WTC11 (cell line): ENCODE results near the gene FHOD3. TPM values are rescaled to one million over a fixed set of nuclear protein-coding genes. Genes with fewer than 3 reads are reported as not detected.
A peak's percentile ranks its signal among the peaks of the same experiment; 100 is the strongest.

ENCODE experiments used
- ATAC-seq: fragments of 200-7000 bp; cut with Tn5 transposase; 2 replicates; pipeline ENCODE4 v1.10.0; 2021; ENCODE audit warnings: mild to moderate bottlenecking, moderate library complexity
- CTCF ChIA-PET: fragments of 300-600 bp; sonication (Branson Sonifier 250); formaldehyde crosslinking; loops from one replicate; lab custom pipeline; 2021; ENCODE audit warnings: antibody characterized with exemption; lab: Charles Lee
- POLR2A ChIA-PET: fragments of 350-600 bp; sonication (Branson Sonifier 250); formaldehyde crosslinking; loops from one replicate; lab custom pipeline; 2021; ENCODE audit warnings: antibody characterized with exemption; lab: Charles Lee
- DNase-seq: peaks from one replicate; pipeline ENCODE4 v3.0.0; 2021; ENCODE audit warnings: low spot score
- H3K27ac Mint-ChIP-seq: 2 replicates; pipeline ENCODE4 v1.8.0; 2021; ENCODE audit warnings: mixed read lengths
- H3K27me3 Mint-ChIP-seq: 2 replicates; pipeline ENCODE4 v1.8.0; 2021; ENCODE audit warnings: low read depth, mild to moderate bottlenecking, moderate library complexity, mixed read lengths
- H3K36me3 Mint-ChIP-seq: 2 replicates; pipeline ENCODE4 v1.8.0; 2021; ENCODE audit warnings: mixed read lengths
- H3K4me1 Mint-ChIP-seq: 2 replicates; pipeline ENCODE4 v1.8.0; 2022; ENCODE audit warnings: mixed read lengths
- H3K4me3 Mint-ChIP-seq: 2 replicates; pipeline ENCODE4 v1.8.0; 2021; ENCODE audit warnings: mild to moderate bottlenecking, moderate library complexity, mixed read lengths
- H3K9me3 Mint-ChIP-seq: 2 replicates; pipeline ENCODE4 v1.8.0; 2021; ENCODE audit warnings: mixed read lengths
- ATF1 ChIP-seq: sonication (generic); formaldehyde crosslinking; IDR thresholded peaks from 2 replicates; pipeline ENCODE4 v1.8.1; 2023; ENCODE audit warnings: mild to moderate bottlenecking, moderate library complexity, missing genetic modification reagents
- ATF3 ChIP-seq: sonication (generic); formaldehyde crosslinking; conservative IDR thresholded peaks from 2 replicates; pipeline ENCODE4 v1.8.1; 2022; ENCODE audit warnings: mild to moderate bottlenecking, missing genetic modification reagents
- ATF6 ChIP-seq: sonication (generic); formaldehyde crosslinking; IDR thresholded peaks from 2 replicates; pipeline ENCODE4 v1.8.1; 2023; ENCODE audit warnings: mild to moderate bottlenecking, missing genetic modification reagents
- ETV6 ChIP-seq: sonication (generic); formaldehyde crosslinking; IDR thresholded peaks from 2 replicates; pipeline ENCODE4 v1.8.1; 2022; ENCODE audit warnings: mild to moderate bottlenecking, missing genetic modification reagents
- FOXK1 ChIP-seq: sonication (generic); formaldehyde crosslinking; IDR thresholded peaks from 2 replicates; pipeline ENCODE4 v1.8.0; 2022; ENCODE audit warnings: mild to moderate bottlenecking, moderate library complexity, missing genetic modification reagents
- GABPB1 ChIP-seq: sonication (generic); formaldehyde crosslinking; IDR thresholded peaks from 2 replicates; pipeline ENCODE4 v1.8.1; 2023; ENCODE audit warnings: mild to moderate bottlenecking, missing genetic modification reagents
- GRHL2 ChIP-seq: fragments of 250-450 bp; sonication (Bioruptor Pico); IDR thresholded peaks from 2 replicates; pipeline ENCODE4 v1.8.0; 2022; ENCODE audit warnings: mild to moderate bottlenecking, moderate library complexity; ENCODE audit not compliant: insufficient replicate concordance, severe bottlenecking
- JAZF1 ChIP-seq: fragments of 250-450 bp; sonication (Bioruptor Pico); IDR thresholded peaks from 2 replicates; pipeline ENCODE4 v1.9.0; 2021; ENCODE audit warnings: moderate library complexity, mild to moderate bottlenecking, inconsistent platforms
- JUN ChIP-seq: sonication (generic); formaldehyde crosslinking; IDR thresholded peaks from 2 replicates; pipeline ENCODE4 v1.8.0; 2023; ENCODE audit warnings: mild to moderate bottlenecking, missing genetic modification reagents
- NR1H2 ChIP-seq: sonication (generic); formaldehyde crosslinking; IDR thresholded peaks from 2 replicates; pipeline ENCODE4 v1.9.0; 2021; ENCODE audit warnings: mild to moderate bottlenecking, moderate library complexity, missing genetic modification reagents
- NR3C1 ChIP-seq: sonication (generic); formaldehyde crosslinking; conservative IDR thresholded peaks from 2 replicates; pipeline ENCODE4 v1.8.1; 2023; ENCODE audit warnings: low read depth, mild to moderate bottlenecking, missing genetic modification reagents
- OVOL2 ChIP-seq: fragments of 250-450 bp; sonication (Bioruptor Pico); IDR thresholded peaks from 2 replicates; pipeline ENCODE4 v1.9.0; 2021; ENCODE audit warnings: mild to moderate bottlenecking, borderline replicate concordance
- RORB ChIP-seq: fragments of 250-450 bp; sonication (Bioruptor Pico); IDR thresholded peaks from 2 replicates; pipeline ENCODE4 v1.9.0; 2021; ENCODE audit warnings: mild to moderate bottlenecking
- SMAD4 ChIP-seq: sonication (generic); formaldehyde crosslinking; IDR thresholded peaks from 2 replicates; pipeline ENCODE4 v1.8.0; 2022; ENCODE audit warnings: mild to moderate bottlenecking, missing genetic modification reagents
- STAT6 ChIP-seq: sonication (generic); formaldehyde crosslinking; conservative IDR thresholded peaks from 2 replicates; pipeline ENCODE4 v1.8.1; 2023; ENCODE audit warnings: mild to moderate bottlenecking, low read depth, missing genetic modification reagents, moderate library complexity
- TCF7 ChIP-seq: sonication (generic); formaldehyde crosslinking; IDR thresholded peaks from 2 replicates; pipeline ENCODE4 v1.8.0; 2022; ENCODE audit warnings: mild to moderate bottlenecking, low read depth, missing genetic modification reagents, moderate library complexity
- ZNF121 ChIP-seq: sonication (generic); formaldehyde crosslinking; IDR thresholded peaks from 2 replicates; pipeline ENCODE4 v1.8.0; 2023; ENCODE audit warnings: missing genetic modification reagents
- ZNF219 ChIP-seq: sonication (generic); formaldehyde crosslinking; IDR thresholded peaks from 2 replicates; pipeline ENCODE4 v1.8.0; 2023; ENCODE audit warnings: missing genetic modification reagents, mild to moderate bottlenecking, borderline replicate concordance
- ZNF396 ChIP-seq: fragments of 250-450 bp; sonication (Bioruptor Pico); IDR thresholded peaks from 2 replicates; pipeline ENCODE4 v1.8.0; 2021; ENCODE audit warnings: mild to moderate bottlenecking, moderate library complexity, borderline replicate concordance
- ZNF671 ChIP-seq: fragments of 250-450 bp; sonication (Bioruptor Pico); IDR thresholded peaks from 2 replicates; pipeline ENCODE4 v1.8.0; 2021; ENCODE audit warnings: mild to moderate bottlenecking
- total RNA-seq: library from RNA; stranded (reverse); gene quantifications from 3 replicates; pipeline ENCODE4 v1.2.3, GENCODE V29; 2021
- TF ChIP-seq, protein P1 (sequence below): sonication (generic); formaldehyde crosslinking; IDR thresholded peaks from 2 replicates; pipeline ENCODE4 v1.8.0; 2022; ENCODE audit warnings: mild to moderate bottlenecking, missing genetic modification reagents
- TF ChIP-seq, protein P2 (sequence below): sonication (generic); formaldehyde crosslinking; IDR thresholded peaks from 2 replicates; pipeline ENCODE4 v1.8.0; 2022; ENCODE audit warnings: mild to moderate bottlenecking, missing genetic modification reagents

FHOD3 gene
- total RNA-seq, 1 experiment from 2014 or later = 3.8 TPM

GRCh38 chr18:36576339-36576738 is 278.8 kb downstream of the FHOD3 start (continued):
- TF ChIP-seq RORB (CRISPR knock-in tag) = no peak
- no peak for TF ChIP-seq SMAD4
- TF ChIP-seq, protein P1, sequence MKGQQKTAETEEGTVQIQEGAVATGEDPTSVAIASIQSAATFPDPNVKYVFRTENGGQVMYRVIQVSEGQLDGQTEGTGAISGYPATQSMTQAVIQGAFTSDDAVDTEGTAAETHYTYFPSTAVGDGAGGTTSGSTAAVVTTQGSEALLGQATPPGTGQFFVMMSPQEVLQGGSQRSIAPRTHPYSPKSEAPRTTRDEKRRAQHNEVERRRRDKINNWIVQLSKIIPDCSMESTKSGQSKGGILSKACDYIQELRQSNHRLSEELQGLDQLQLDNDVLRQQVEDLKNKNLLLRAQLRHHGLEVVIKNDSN (CRISPR knock-in tag) = no peak
- TF ChIP-seq ZNF671 (CRISPR knock-in tag) = no peak
- no peak for TF ChIP-seq JUN (CRISPR knock-in tag)
- TF ChIP-seq JAZF1 (CRISPR knock-in tag) = no peak
- TF ChIP-seq ZNF396 (CRISPR knock-in tag) = no peak

DNA sequence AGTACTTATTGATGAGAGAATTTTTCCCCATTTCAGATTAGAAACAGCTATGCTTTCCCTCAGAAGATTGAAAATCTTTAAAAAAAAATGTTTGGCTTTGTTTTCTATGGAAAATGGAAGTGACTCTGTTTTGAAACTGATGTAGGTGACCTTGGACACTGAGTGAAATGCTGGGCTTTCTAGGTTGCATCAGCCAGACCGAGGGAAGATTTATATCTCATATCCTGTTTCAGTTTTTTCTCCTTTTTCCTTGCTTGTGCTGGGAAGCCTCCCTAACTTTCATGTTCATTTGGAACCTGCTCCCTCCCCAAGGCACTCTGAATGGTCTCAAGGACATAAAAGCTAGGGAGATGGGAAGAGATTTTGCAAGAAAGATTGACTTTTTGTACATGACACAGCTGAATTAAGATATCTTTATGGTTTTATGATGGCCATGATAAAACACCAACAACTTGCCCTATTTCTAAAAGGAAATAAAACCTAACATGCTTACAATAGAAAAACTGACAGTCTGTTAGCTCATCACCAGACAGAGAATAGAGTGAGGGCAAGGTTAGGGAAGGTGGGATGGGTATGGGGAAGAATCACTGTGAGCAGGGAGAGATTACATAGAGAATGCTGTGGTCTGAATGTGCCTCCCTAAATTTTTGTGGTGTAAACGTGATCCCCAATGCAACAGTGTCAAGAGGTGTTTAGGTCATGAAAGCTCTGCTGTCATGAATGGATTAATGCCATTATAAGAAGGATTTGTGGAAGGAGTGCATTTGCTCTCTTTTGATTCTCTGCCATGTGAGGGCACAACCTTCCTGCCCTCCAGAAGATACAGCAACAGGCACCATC is 281.6 kb downstream of the FHOD3 start:
- ChIA-PET POLR2A (no interaction called here), CTCF (no interaction called here)
- DNase-seq (no peak), ATAC-seq (no peak)
- H3K36me3 Mint-ChIP-seq = peaks cover 7% of the 10 kb centered on the region
- no peak overlapping the region for H3K27ac Mint-ChIP-seq
- H3K4me3 Mint-ChIP-seq = no peak overlapping the region
- no peaks in the 10 kb centered on the region for H3K27me3 Mint-ChIP-seq
- H3K9me3 Mint-ChIP-seq = peaks cover 15% of the 10 kb centered on the region
- peaks cover 33% of the 10 kb centered on the region for H3K4me1 Mint-ChIP-seq
- TF ChIP-seq NR1H2 (CRISPR knock-in tag) (no peak), GABPB1 (CRISPR knock-in tag) (peak; percentile 83), OVOL2 (CRISPR knock-in tag) (no peak)

DNA sequence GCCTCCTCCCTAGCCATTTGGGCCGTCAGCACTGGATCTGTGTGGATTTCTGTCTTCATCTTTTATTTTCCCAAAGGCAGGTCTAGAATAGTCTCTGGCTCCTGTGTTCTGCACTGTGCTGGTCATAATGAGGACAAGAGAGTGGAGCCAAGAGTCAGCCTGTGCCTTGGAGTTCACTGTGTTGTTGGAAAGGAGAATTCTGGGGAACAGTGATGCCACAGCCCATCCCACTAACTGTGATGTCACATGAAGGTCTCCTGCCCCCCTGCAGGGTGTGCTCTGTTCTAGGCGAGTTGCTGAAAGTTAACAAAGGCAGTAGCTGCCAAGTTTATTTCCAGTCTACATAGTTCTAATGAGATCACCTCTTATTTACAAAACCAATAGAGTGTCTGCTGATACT is 282.8 kb downstream of the FHOD3 start:
- no peak overlapping the region for H3K4me3 Mint-ChIP-seq
- ATAC-seq (no peak), DNase-seq (no peak)
- TF ChIP-seq, protein P2, sequence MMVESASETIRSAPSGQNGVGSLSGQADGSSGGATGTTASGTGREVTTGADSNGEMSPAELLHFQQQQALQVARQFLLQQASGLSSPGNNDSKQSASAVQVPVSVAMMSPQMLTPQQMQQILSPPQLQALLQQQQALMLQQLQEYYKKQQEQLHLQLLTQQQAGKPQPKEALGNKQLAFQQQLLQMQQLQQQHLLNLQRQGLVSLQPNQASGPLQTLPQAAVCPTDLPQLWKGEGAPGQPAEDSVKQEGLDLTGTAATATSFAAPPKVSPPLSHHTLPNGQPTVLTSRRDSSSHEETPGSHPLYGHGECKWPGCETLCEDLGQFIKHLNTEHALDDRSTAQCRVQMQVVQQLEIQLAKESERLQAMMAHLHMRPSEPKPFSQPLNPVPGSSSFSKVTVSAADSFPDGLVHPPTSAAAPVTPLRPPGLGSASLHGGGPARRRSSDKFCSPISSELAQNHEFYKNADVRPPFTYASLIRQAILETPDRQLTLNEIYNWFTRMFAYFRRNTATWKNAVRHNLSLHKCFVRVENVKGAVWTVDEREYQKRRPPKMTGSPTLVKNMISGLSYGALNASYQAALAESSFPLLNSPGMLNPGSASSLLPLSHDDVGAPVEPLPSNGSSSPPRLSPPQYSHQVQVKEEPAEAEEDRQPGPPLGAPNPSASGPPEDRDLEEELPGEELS (CRISPR knock-in tag) = no peak
- TF ChIP-seq ZNF121 (CRISPR knock-in tag) (no peak), TCF7 (CRISPR knock-in tag) (no peak), ATF6 (no peak)
- peaks cover 7% of the 10 kb centered on the region for H3K36me3 Mint-ChIP-seq
- no peak overlapping the region for H3K27ac Mint-ChIP-seq
- peaks cover 38% of the 10 kb centered on the region for H3K4me1 Mint-ChIP-seq
- ChIA-PET POLR2A (no interaction called here), CTCF (no interaction called here)
- peaks cover 15% of the 10 kb centered on the region for H3K9me3 Mint-ChIP-seq
- no peaks in the 10 kb centered on the region for H3K27me3 Mint-ChIP-seq

GRCh38 chr18:36580874-36581750 is 283.6 kb downstream of the FHOD3 start:
- DNase-seq (no peak), ATAC-seq (no peak)
- ChIA-PET POLR2A (interaction anchor here (1.4 kb wide), 1 partner anchor 167 kb away, joined by 3 read pairs; no protein-coding TSS in a partner anchor), CTCF (interaction anchor here (2.7 kb wide), 1 partner anchor 9 kb away, joined by 10 read pairs; no protein-coding TSS in a partner anchor)
- H3K4me1 Mint-ChIP-seq = peaks cover 42% of the 10 kb centered on the region
- H3K4me3 Mint-ChIP-seq = no peak overlapping the region
- H3K9me3 Mint-ChIP-seq = peaks cover 15% of the 10 kb centered on the region
- H3K27ac Mint-ChIP-seq = no peak overlapping the region
- no peaks in the 10 kb centered on the region for H3K27me3 Mint-ChIP-seq
- peaks cover 7% of the 10 kb centered on the region for H3K36me3 Mint-ChIP-seq
- TF ChIP-seq NR3C1 (CRISPR knock-in tag) (no peak), ATF3 (no peak), ATF1 (CRISPR knock-in tag) (no peak), GRHL2 (no peak), ZNF219 (CRISPR knock-in tag) (no peak), STAT6 (CRISPR knock-in tag) (no peak), TCF7 (CRISPR knock-in tag) (no peak), ETV6 (CRISPR knock-in tag) (no peak), FOXK1 (CRISPR knock-in tag) (no peak)
